ENCODE measurements around the gene MAPK4.

Gene MAPK4

DNA sequence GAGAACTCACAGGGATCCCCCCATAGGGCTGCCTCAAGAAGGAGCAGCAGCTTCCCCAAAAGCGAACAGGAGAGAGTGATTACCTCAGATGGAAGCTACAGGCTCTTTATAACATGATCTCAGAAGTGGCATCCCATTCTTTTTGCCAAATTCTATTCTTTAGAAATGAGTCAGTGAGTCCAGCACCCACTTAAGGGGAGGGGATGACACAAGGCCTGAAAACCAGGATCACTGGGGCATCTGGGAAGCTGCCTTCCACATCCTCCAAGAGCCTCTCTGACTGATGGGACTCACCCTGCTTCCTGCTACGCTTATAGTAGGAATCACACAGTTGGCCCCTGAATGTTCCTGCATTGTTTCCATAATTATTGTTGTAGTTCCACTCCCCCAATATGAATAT is 96.5 kb downstream of the MAPK4 start:
- no peak for DNase-seq

GRCh38 chr18:50656841-50657470 is 97.1 kb downstream of the MAPK4 start:
- DNase-seq: no peak

DNA sequence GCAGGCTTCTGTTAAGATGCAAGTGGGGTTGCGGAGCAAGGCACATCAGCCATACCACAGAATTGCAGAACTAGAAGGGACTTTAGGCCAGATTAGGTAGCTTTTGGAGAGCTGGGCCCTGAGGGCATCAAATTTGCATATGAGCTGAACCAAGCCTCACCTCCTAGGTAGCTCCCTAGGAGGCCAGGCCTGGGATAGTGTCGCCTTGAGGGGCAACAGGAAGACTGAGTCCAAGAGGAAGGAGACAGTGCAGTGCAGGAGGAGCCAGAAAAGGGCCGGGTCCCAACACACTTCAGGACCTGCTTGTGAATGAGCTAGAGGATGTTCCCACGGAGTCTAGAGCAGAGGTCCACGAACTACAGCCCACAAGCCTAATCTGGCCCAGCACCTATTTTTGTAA is 98.7 kb downstream of the MAPK4 start:
- DNase-seq: no peak

GRCh38 chr18:50659091-50660003 is 99.5 kb downstream of the MAPK4 start:
- DNase-seq: no peak

GRCh38 chr18:50661013-50661412 is 101.1 kb downstream of the MAPK4 start:
- DNase-seq: no peak

DNA sequence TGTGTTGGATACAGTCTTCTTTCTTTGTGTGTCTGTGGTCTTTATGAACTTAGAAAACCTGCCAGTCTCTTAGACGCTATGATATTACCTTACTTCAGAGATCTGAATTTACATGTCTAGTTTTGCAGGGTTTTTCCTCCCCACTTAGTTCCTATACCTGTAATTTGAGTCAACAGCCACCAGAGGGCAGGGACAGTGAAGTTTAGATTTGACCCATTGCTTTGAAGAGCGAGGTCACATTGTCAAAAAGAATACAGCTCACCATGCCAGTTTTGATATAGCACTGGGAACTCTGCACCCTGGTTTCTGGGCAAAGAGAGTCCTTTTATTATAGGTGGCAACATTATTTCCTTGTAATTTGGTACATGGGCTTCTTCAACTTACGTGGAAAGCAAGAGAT is 102.3 kb downstream of the MAPK4 start:
- DNase-seq: peak; percentile 15 to 19

DNA sequence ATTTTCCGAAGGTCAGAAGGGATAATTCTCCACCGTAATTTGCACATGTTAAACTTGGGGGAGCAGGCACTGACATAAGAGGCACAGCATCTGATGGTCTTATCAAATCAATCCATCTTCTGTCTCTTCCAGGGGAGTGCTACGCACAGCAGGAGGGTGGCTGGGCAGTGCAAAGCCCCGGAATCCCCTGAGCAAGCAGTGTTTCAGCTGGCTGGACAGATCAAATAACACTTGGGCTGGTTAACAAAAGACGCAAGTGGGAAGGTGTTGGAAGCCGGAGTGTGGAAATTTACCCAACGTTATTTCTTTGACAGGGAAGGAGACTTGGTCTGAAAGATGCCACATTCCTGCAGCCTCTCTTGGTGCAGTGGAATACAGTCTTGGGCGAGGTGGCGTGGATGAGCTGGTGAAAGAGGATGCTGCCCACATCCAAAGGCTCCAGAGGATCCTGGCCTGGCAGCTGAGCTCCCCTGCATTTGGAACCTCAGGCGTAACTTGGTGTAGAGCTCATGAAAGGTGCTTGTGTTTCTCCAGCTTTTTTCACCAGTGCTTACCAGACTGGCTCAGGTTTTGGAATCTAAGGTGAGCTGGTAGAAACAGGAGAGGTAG is 103.0 kb downstream of the MAPK4 start:
- DNase-seq: no peak

DNA sequence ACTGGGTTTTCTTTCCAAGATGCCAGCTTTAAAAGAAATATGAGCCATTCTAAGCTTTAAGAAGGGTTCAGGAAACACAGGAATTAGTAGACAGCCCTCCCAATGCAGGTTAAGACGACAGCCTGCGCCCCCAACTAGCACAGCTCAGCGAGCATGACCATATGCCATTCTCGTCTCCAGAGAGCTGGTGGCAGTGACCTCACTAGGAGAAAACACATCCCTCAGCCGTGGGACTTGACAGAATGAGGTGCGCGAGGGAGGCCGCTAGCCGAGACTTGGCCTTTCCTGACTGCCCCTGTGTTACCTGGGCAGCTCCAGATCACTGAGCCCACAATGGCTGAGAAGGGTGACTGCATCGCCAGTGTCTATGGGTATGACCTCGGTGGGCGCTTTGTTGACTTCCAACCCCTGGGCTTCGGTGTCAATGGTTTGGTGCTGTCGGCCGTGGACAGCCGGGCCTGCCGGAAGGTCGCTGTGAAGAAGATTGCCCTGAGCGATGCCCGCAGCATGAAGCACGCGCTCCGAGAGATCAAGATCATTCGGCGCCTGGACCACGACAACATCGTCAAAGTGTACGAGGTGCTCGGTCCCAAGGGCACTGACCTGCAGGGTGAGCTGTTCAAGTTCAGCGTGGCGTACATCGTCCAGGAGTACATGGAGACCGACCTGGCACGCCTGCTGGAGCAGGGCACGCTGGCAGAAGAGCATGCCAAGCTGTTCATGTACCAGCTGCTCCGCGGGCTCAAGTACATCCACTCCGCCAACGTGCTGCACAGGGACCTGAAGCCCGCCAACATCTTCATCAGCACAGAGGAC is 103.9 kb downstream of the MAPK4 start:
- no peak for DNase-seq

DNA sequence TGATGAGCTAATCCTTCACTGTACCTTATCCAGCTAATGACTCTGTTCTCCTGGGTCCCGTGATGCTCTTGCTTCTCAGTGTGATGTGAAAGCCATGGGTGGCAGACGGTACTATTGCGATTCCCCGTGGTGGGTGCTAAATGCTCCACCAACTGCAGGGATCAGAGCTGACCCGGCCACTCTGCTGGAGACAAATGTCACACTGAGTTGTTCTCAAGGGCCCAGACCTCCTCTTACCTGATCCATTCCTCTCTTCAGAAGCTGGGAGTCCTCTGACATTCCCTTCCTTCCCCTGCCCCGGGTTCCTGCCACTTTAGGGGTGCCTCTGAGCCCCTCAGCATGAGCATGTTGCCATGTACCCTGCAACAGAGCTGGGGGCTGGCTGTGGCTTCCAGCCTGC is 105.1 kb downstream of the MAPK4 start:
- no peak for DNase-seq

- DNase-seq: no peak
Measured at GRCh38 chr18:50665519-50665918, 105.6 kb downstream of the MAPK4 start.

GRCh38 chr18:50666536-50666935 is 106.6 kb downstream of the MAPK4 start:
- no peak for DNase-seq

DNA sequence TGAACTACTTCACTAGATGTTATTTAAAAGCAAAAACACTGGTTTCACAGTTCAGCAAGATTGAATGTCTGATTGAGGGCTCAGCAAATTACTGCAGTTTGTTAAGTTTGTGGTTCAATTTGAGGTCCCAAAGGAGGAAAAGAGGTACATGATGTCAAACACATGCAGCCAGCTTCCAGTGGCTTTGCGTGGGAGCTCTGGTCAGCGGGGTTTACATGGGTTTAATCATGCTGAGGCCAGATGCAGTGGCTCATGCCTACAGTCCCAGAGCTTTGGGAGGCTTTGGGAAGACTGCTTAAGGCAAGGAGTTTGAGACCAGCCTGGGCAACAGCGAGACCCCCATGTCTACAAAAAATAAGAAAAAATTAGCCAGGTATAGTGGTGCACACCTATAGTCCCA is 111.5 kb downstream of the MAPK4 start:
- no peak for DNase-seq

DNA sequence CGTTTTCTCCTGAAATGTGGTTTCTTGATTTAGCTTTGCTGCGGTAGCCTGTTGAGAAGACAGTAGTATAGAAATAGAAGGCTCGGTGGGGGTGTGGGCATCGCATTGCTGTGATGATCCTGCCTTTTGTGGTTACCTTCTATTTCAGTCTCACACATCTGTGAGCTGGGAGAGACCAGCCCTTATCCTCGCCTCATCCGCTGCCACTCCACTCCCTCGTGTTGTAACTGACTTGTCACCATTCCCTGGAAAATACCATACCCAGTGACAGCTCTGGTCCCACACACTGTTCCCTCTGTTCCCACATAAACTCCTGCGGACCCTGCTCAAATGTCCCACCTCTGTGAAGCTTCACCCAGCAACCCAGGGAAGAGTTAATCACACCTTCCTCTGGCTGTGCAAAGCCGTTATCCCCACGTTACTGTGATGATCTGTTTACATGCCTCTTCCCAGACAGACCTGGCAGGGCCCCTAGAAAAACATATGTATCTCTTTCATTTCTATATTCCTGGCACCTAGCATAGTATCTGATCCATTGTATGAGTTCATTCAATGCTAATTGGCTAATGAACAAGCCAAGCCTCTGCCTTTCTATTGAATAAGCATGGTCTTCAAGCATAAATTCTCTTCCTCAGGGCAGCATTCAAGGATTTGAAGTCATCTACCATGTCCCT is 114.6 kb downstream of the MAPK4 start:
- no peak for DNase-seq

- DNase-seq: no peak
Measured at GRCh38 chr18:50675043-50675442, 115.2 kb downstream of the MAPK4 start.

GRCh38 chr18:50678651-50679050 is 118.8 kb downstream of the MAPK4 start:
- DNase-seq: no peak

DNA sequence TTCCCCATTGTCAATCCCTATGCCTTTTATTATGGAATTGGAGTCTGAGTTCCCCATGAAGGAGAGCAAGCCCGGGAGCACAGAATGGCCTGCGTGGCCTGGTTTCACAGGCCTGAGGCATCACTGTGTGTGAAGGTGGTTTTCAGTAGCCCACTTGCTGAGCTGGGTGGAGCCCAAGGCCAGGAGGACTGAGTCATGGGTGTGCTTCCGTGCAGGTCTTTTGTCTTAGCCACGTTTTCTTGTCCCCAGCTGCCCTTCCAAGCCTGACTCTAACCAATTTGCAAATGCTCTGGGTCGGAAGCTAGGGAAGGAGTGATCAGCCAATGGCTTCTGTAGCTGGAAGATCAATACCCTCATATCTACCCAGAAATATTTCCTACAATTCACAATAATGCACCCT is 119.2 kb downstream of the MAPK4 start:
- DNase-seq: no peak

- DNase-seq: no peak
Measured at GRCh38 chr18:50679656-50680055, 119.8 kb downstream of the MAPK4 start.

DNA sequence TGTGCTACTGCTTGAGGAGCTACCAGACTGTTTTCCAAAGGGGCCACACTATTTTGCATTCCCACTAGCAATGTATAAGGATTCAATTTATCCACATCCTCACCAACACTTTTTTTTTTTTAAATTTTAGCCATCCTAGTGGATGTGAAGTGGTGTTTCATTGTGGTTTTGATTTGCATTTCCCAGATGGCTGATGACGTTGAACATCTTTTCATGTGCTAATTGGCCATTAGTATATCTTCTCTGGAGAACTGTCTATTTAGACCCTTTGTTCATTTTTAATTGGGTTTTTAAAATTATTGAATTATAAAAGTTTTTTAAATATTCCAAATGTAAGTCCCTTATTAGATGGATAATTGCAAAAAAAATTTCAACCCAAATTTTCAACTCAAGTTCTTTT is 121.1 kb downstream of the MAPK4 start:
- no peak for DNase-seq

GRCh38 chr18:50682852-50683251 is 123.0 kb downstream of the MAPK4 start:
- DNase-seq: no peak

- no peak for DNase-seq
Measured at GRCh38 chr18:50686409-50686808, 126.5 kb downstream of the MAPK4 start.

GRCh38 chr18:50687491-50687890 is 127.6 kb downstream of the MAPK4 start:
- DNase-seq: no peak

GRCh38 chr18:50689578-50689977 is 129.7 kb downstream of the MAPK4 start:
- no peak for DNase-seq
